Uterus (tissue), 4 donors: ENCODE measurements around the gene IRAK1. TPM values are rescaled to one million over a fixed set of nuclear protein-coding genes. Genes with fewer than 3 reads are reported as not detected.

Experiments used
- DNase-seq, 2 donors: peaks; one replicate each; pipeline ENCODE4 v3.0.0-alpha.2; 2019 to 2020
- H3K27ac ChIP-seq, 2 donors: fragments of 200-600 bp; sonication (generic); 1 replicate in 1 of 2; 2 replicates in 1 of 2; pipeline ENCODE4 v1.5.1; 2016 to 2018
- H3K27me3 ChIP-seq, 2 donors: fragments of 200-600 bp; sonication (generic); one replicate each; pipeline ENCODE4 v1.5.1; 2018 to 2019; ENCODE audit warnings: control low read depth in 1 of 2
- H3K36me3 ChIP-seq, 2 donors: fragments of 200-600 bp; sonication (generic); one replicate each; pipeline ENCODE4 v1.5.1; 2019; ENCODE audit warnings: control low read depth in 1 of 2
- H3K4me1 ChIP-seq, 2 donors: fragments of 200-600 bp; sonication (generic); one replicate each; pipeline ENCODE4 v1.5.1; 2018 to 2019; ENCODE audit warnings: control low read depth in 1 of 2
- H3K4me3 ChIP-seq, 2 donors: fragments of 200-600 bp; sonication (generic); 1 replicate in 1 of 2; 2 replicates in 1 of 2; pipeline ENCODE4 v1.5.1; 2018 to 2019; ENCODE audit warnings: mild to moderate bottlenecking in 1 of 2
- H3K9me3 ChIP-seq, 2 donors: fragments of 200-600 bp; sonication (generic); one replicate each; pipeline ENCODE4 v1.5.1; 2019; ENCODE audit warnings: control low read depth in 1 of 2
- POLR2A ChIP-seq, 2 donors: fragments of 450-650 bp; IDR thresholded peaks; one replicate each; pipeline ENCODE4 v1.6.1; 2016; ENCODE audit warnings: antibody characterized with exemption in 2 of 2, mild to moderate bottlenecking in 1 of 2, moderate library complexity in 1 of 2
- intact Hi-C: fragments of 100-400 bp; cut with DNase I; formaldehyde crosslinking; loops from one replicate; pipeline ENCODE4 v1.15.1; 2023; ENCODE audit warnings: low total_unique reads
- total RNA-seq, 4 donors: library from RNA; depleted of rRNA in 3 of 4; stranded (reverse); fragments of >200 nt in 3 of 4; gene quantifications; one replicate each; pipeline versions ENCODE4 v1.1.0 to v1.2.4, GENCODE V29; 2014 to 2023
- TF ChIP-seq, protein P1 (sequence below), 4 experiments: fragments of 200-600 bp in 2 of 4; fragments of 450-650 bp in 2 of 4; sonication (generic) in 2 of 4; IDR thresholded peaks; one replicate each; pipeline ENCODE4 v1.5.1; 2016 to 2019; ENCODE audit warnings: antibody characterized with exemption in 4 of 4, mild to moderate bottlenecking in 2 of 4, moderate library complexity in 1 of 4
- donor health status: DM: yes; HTN: yes; CAD: no.

IRAK1 gene
- total RNA-seq, 4 donors from 2014 or later, result 9.7 to 52.6 (median 35.8) TPM

DNA sequence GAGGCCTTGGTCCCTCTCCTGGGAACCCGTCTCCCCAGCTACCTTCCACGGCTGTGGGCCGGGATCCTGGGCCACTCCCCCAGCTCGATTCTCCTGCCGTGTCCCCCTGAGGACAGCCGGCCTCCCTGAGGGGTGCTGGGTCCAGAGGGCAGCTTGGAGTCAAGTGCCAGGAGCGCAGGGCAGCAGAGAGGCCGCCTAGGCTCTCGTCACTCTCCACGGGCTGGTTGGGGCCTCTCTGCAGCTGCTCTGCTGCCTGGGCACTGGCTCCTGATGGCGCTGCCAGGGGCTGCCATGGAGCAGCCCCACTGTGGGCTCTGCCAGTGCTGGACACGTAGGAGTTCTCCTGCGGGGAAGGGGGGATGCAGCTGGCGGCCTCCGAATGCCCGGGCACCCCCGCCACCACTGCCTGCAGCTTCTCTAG, 6.7 kb downstream of the IRAK1 start:
- Histone ChIP-seq H3K36me3 (no peaks in the 10 kb centered on the region), H3K27ac (no peak overlapping the region), H3K4me3 (no peak overlapping the region), H3K27me3 (no peaks in the 10 kb centered on the region), H3K4me1 (no peaks in the 10 kb centered on the region), H3K9me3 (no peaks in the 10 kb centered on the region)
- no peak for DNase-seq
- intact Hi-C loops, result no loop called here
- TF ChIP-seq, protein P1, sequence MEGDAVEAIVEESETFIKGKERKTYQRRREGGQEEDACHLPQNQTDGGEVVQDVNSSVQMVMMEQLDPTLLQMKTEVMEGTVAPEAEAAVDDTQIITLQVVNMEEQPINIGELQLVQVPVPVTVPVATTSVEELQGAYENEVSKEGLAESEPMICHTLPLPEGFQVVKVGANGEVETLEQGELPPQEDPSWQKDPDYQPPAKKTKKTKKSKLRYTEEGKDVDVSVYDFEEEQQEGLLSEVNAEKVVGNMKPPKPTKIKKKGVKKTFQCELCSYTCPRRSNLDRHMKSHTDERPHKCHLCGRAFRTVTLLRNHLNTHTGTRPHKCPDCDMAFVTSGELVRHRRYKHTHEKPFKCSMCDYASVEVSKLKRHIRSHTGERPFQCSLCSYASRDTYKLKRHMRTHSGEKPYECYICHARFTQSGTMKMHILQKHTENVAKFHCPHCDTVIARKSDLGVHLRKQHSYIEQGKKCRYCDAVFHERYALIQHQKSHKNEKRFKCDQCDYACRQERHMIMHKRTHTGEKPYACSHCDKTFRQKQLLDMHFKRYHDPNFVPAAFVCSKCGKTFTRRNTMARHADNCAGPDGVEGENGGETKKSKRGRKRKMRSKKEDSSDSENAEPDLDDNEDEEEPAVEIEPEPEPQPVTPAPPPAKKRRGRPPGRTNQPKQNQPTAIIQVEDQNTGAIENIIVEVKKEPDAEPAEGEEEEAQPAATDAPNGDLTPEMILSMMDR (IDR thresholded peaks at IDR 0.05), result no peak
- TF ChIP-seq POLR2A (IDR thresholded peaks at IDR 0.05), result no peak

GRCh38 chrX:154012336-154012991, 7.2 kb downstream of the IRAK1 start:
- H3K4me3 ChIP-seq, result no peak overlapping the region
- intact Hi-C loops, result no loop called here
- DNase-seq, result no peak
- H3K36me3 ChIP-seq, result no peaks in the 10 kb centered on the region
- no peaks in the 10 kb centered on the region for H3K27me3 ChIP-seq
- no peaks in the 10 kb centered on the region for H3K4me1 ChIP-seq
- TF ChIP-seq, protein P1 (IDR thresholded peaks at IDR 0.05), result no peak
- TF ChIP-seq POLR2A (IDR thresholded peaks at IDR 0.05), result no peak
- H3K9me3 ChIP-seq, result no peaks in the 10 kb centered on the region
- no peak overlapping the region for H3K27ac ChIP-seq

- no peak overlapping the region for H3K4me3 ChIP-seq
- no peak overlapping the region for H3K27ac ChIP-seq
- intact Hi-C loops, result no loop called here
- H3K27me3 ChIP-seq, result no peaks in the 10 kb centered on the region
- DNase-seq, result no peak
- H3K9me3 ChIP-seq, result no peaks in the 10 kb centered on the region
- no peaks in the 10 kb centered on the region for H3K4me1 ChIP-seq
- no peak for TF ChIP-seq POLR2A (IDR thresholded peaks at IDR 0.05)
- H3K36me3 ChIP-seq, result no peaks in the 10 kb centered on the region
Measured at GRCh38 chrX:154011376-154012335, 8.0 kb downstream of the IRAK1 start.

GRCh38 chrX:154010330-154011087, 9.2 kb downstream of the IRAK1 start:
- Histone ChIP-seq H3K9me3 (no peaks in the 10 kb centered on the region), H3K27ac (no peak overlapping the region), H3K4me1 (no peaks in the 10 kb centered on the region), H3K27me3 (no peaks in the 10 kb centered on the region), H3K36me3 (no peaks in the 10 kb centered on the region), H3K4me3 (no peak overlapping the region)
- TF ChIP-seq, protein P1 (IDR thresholded peaks at IDR 0.05), result no peak
- no peak for TF ChIP-seq POLR2A (IDR thresholded peaks at IDR 0.05)
- intact Hi-C loops, result no loop called here
- DNase-seq, result no peak

DNA sequence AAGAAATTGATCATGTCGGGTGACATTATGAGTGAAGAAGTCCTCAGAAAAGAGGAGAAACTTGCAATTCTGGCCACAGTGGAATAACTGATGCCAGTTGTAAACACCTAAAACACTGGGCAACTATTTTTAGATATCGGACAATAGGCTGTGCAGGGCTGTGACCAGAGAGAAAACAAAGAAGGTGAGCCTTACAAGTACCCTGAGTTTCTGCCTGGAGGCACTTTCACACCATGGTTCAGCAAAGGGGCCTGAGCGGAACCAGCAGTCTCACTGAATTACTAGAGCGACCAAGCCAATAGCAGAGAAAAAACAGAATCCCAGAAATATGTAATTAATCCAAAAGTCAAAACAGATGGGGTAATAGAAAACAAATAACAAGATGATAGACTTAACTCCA, 11.2 kb downstream of the IRAK1 start:
- Histone ChIP-seq H3K27ac (no peak overlapping the region), H3K4me3 (no peak overlapping the region), H3K27me3 (no peaks in the 10 kb centered on the region), H3K36me3 (no peaks in the 10 kb centered on the region), H3K9me3 (no peaks in the 10 kb centered on the region), H3K4me1 (no peaks in the 10 kb centered on the region)
- intact Hi-C loops, result no loop called here
- DNase-seq, result no peak
- TF ChIP-seq POLR2A (IDR thresholded peaks at IDR 0.05), result no peak
- TF ChIP-seq, protein P1 (IDR thresholded peaks at IDR 0.05), result no peak
